Central memory CD8-positive, alpha-beta T cell (primary cell): ENCODE results near the gene STARD10.
A peak's percentile ranks its signal among the peaks of the same experiment; 100 is the strongest.

ENCODE experiments used
- ATAC-seq: fragments of 150-1000 bp; cut with Tn5 transposase; replicated peaks from 2 replicates; pipeline ENCODE4 v1.10.0; 2022; ENCODE audit warnings: mild to moderate bottlenecking, moderate FRiP score, moderate number of reproducible peaks; ENCODE audit not compliant: poor library complexity, severe bottlenecking; ENCODE audit errors: extremely low read depth
- DNase-seq, 2 donors: peaks; one replicate each; pipeline ENCODE4 v3.0.0; 2021; ENCODE audit warnings: low spot score in 2 of 2
- H3K27ac Mint-ChIP-seq: one replicate; pipeline ENCODE4 v1.8.0; 2022; ENCODE audit warnings: low read depth, mild to moderate bottlenecking, moderate library complexity, mixed read lengths
- H3K27me3 Mint-ChIP-seq: one replicate; pipeline ENCODE4 v1.8.0; 2022; ENCODE audit warnings: mixed read lengths
- H3K36me3 Mint-ChIP-seq: one replicate; pipeline ENCODE4 v1.8.0; 2022; ENCODE audit warnings: mild to moderate bottlenecking, moderate library complexity, mixed read lengths; ENCODE audit not compliant: insufficient read depth
- H3K4me1 Mint-ChIP-seq: one replicate; pipeline ENCODE4 v1.8.0; 2022; ENCODE audit warnings: mixed read lengths
- H3K4me3 Mint-ChIP-seq: one replicate; pipeline ENCODE4 v1.8.0; 2022; ENCODE audit warnings: mild to moderate bottlenecking, moderate library complexity, mixed read lengths
- H3K9me3 Mint-ChIP-seq: one replicate; pipeline ENCODE4 v1.8.0; 2022; ENCODE audit warnings: mixed read lengths

STARD10 gene

DNA sequence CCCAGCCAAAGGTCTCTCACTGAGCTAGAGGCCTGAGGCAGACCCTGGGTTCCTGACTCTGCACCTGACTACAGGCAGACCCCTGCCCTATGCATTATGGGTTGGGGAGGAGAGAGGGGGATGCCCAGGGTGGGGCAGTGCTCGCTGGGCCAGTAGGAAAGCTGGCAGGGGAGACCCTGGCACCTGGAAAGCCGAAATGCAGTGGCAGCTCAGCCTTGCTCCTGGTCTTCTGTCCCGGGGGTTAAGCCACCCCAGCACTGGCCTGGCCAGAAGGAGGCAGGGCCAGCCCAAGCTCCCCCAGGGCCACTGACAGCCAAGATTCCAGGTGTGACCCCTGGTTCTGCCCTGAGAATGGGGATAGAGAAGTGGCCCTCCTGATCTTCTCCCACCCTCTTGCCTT, 47.0 kb downstream of the STARD10 start:
- no peak overlapping the region for H3K27ac Mint-ChIP-seq
- peaks cover 74% of the 10 kb centered on the region for H3K4me1 Mint-ChIP-seq
- no peaks in the 10 kb centered on the region for H3K9me3 Mint-ChIP-seq
- no peak overlapping the region for H3K4me3 Mint-ChIP-seq
- no peak for DNase-seq
- no peaks in the 10 kb centered on the region for H3K27me3 Mint-ChIP-seq
- peaks cover 9% of the 10 kb centered on the region for H3K36me3 Mint-ChIP-seq
- ATAC-seq = no peak

DNA sequence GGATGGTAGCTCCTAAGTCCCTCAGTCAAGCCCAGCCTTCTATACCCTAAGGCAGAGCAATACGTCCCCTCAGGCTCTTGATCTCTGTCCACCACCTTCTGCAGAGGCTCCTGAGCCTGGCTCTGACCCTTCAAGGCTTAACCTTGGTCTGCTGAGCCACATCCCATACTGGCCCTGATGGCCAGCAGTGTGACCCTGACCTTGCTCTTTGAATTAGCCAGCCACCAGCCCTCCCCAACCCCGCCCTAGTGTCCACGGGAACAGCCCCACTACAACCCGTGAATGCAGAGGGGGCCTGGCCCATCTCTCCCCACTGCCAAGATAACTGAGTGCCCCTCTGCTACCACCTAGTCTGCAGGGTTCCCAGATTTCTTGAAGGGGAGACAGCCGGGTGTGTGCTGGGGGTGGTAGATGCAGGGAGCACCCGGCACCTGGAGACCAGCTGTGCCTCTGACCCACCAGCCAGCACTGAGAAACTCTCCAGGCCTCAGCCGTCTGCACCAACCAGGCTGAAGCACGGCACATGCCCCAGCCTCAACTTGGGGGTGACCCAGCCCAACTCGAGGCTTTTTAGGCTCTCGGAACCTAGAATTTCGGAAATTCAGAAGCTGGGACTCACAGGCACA, 47.8 kb downstream of the STARD10 start:
- H3K4me1 Mint-ChIP-seq = peaks cover 75% of the 10 kb centered on the region
- DNase-seq = no peak

DNA sequence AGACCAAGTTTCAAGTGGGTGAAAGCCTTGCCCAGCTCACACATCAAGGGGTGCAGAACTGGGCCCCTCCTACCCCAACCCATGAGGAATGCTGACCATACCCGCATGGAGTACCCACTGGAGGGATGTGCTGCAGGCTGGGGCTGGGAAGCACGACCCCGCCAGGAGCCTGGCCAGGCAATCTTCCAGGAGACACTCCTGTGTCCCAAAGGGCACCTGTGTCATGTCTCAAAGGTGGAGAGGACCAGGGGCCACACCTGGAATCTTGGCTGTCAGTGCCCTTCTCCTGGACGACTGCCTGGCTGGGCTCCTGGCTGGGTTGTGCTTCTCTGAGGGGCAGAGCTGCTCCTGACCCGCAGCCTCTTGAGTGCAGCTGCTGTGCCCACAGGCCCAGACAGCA, 48.3 kb downstream of the STARD10 start:
- H3K4me3 Mint-ChIP-seq = no peak overlapping the region
- H3K4me1 Mint-ChIP-seq = peaks cover 75% of the 10 kb centered on the region
- no peaks in the 10 kb centered on the region for H3K9me3 Mint-ChIP-seq
- peaks cover 9% of the 10 kb centered on the region for H3K36me3 Mint-ChIP-seq
- H3K27ac Mint-ChIP-seq = peak overlapping the region; percentile 41
- H3K27me3 Mint-ChIP-seq = no peaks in the 10 kb centered on the region
- DNase-seq = no peak
- no peak for ATAC-seq

More for the DNA sequence above, 47.8 kb downstream of the STARD10 start:
- Mint-ChIP-seq H3K36me3 (peaks cover 9% of the 10 kb centered on the region), H3K27ac (peak overlapping the region; percentile 41), H3K4me3 (no peak overlapping the region), H3K27me3 (no peaks in the 10 kb centered on the region), H3K9me3 (no peaks in the 10 kb centered on the region)
- ATAC-seq = no peak

DNA sequence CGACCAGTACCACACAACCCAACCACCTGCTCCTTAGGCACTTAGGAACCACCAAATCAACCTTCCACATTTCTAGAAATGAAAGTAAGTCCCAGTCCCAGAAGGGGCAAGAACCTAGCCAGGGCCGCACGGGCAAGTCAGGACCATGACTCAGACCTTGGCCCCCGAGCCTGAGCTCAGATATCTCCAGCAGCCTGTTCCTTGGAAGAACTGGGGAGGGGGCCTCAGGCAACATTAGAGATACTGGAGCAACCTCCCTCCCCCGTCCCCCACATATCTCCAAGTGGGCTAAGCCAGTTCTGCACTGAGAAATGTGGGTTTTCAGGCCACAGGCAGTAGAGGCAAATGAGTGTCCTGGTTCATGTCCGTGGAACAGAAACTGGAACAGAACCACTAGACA, 49.4 kb downstream of the STARD10 start:
- ATAC-seq (no peak), DNase-seq (no peak)
- Mint-ChIP-seq H3K27me3 (no peaks in the 10 kb centered on the region), H3K36me3 (peaks cover 8% of the 10 kb centered on the region), H3K27ac (peak overlapping the region; percentile 98), H3K9me3 (no peaks in the 10 kb centered on the region), H3K4me3 (peak overlapping the region; percentile 17), H3K4me1 (peaks cover 75% of the 10 kb centered on the region)

DNA sequence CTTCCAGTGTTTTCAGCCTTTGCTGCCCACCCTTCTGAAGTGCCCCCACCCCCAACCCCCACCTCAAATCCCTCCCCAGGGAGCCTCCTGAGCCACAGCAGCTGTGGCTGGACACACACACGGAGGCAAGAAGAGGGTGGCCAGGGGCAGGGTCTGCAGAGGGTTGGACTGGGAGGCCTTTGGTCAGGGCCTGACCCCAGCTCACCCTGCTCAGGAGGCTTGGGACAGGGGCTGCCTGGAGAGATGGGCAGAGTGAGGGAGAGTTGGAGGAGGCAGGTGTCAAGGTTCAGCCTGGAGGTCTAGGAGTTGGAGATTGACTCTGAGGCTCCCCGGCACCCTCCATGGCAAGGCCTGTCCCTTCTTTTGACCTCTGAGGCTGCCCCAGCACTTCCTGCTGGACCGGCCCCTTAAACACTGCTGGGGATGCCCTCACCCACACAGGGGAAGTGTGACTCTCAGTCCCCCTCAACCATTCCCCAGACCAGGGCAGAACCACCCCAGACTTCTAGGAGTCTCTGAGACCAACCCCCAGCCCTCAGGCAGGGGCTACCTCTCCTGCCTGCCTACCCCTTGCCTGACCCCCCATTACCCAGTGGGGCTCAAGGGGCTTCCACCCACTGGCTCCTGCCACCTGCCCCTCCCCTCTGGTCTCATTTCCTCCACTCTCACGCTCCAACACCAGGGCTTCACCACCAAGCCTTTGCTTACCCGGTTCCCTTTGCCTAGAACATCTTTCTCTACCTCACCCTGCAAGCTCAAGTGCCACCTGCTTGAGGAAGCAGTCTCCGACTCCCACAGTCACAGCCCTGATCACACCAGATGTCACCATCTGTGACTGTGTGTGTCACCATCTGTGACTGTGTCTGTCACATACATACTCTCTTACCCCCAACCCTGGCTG, 50.3 kb downstream of the STARD10 start:
- H3K4me3 Mint-ChIP-seq = peak overlapping the region; percentile 17
- peak overlapping the region; percentile 98 for H3K27ac Mint-ChIP-seq
- ATAC-seq = peak; percentile 92

DNA sequence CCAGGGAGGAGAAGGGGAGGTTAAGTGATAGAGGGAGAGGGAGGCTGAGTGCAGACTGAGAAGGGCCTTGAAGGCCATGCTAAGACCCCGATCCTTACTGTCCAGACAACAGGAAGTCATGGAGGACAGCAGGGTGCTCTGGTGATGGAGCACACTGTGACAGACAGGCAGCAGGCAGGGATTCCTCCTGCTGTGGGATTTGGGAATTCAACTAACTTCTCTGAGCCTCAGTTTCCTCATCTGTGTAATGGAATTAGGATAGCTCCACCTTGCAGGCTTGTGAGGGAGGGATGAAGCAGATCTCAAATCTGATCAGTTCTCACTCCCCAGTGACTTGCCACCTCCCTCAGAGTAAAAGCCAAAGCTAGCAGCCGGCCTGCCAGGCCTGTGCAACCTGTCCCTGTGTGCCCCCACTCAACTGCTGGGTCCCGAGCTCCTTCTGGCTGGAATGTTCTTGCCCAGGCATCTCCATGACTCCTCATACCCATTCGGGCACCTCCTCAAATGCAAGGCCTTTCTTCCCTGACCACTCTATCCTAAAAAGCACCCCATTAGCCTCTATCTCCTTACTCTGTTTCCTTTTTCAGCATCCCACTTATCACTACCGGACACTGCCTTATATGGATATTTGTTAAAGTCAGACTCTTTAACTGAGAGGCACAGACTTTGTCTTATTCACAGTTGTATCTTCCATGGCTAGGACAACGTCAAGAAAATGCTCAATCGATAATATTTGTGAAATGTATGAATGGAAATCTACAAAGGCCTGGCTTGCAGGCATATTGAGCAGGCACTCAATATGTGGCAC, 51.1 kb downstream of the STARD10 start:
- Mint-ChIP-seq H3K9me3 (no peaks in the 10 kb centered on the region), H3K27ac (peak overlapping the region; percentile 98), H3K27me3 (no peaks in the 10 kb centered on the region), H3K4me1 (peaks cover 75% of the 10 kb centered on the region), H3K4me3 (no peak overlapping the region), H3K36me3 (peaks cover 4% of the 10 kb centered on the region)
- DNase-seq (no peak), ATAC-seq (no peak)

More for the DNA sequence above, 50.3 kb downstream of the STARD10 start:
- peaks cover 75% of the 10 kb centered on the region for H3K4me1 Mint-ChIP-seq
- peak in 1 of 2 donors; percentile 44 for DNase-seq
- H3K27me3 Mint-ChIP-seq = no peaks in the 10 kb centered on the region
- H3K9me3 Mint-ChIP-seq = no peaks in the 10 kb centered on the region
- peaks cover 4% of the 10 kb centered on the region for H3K36me3 Mint-ChIP-seq

DNA sequence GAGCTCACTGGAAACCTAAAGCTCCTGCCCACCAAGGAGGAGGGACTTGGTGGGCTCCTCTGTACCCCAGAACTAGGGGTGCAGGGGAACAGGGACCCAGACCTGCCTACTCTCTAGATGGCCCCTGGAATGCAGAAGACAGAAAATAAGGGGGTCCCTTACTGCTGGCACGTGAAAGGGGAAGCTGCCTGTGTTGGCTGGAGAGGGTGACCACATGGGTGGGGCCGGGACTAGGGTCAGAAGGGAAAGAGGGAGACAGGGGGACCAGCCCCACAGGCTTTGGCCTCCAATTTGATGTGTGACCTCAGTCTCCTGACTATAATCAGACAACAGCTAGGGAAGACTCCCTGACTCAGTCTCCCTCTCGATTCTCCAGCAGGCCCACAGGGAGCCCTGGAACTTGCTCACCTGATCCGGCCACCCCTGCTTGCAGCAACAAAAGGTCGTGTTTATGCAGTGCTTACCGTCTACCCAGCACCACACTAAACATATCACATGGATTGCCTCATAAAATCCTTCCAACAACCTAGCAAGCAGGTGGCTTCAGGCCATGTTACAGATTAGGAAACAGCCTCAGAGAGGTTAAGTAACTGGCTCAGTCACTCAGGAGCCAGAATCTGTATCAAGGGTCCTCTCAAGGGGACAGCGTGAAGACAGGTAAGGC, 51.9 kb downstream of the STARD10 start:
- DNase-seq = no peak
- no peaks in the 10 kb centered on the region for H3K9me3 Mint-ChIP-seq
- no peaks in the 10 kb centered on the region for H3K27me3 Mint-ChIP-seq
- no peak for ATAC-seq
- H3K4me1 Mint-ChIP-seq = peaks cover 75% of the 10 kb centered on the region
- H3K27ac Mint-ChIP-seq = peak overlapping the region; percentile 98
- peaks cover 6% of the 10 kb centered on the region for H3K36me3 Mint-ChIP-seq
- peak overlapping the region; percentile 33 for H3K4me3 Mint-ChIP-seq

DNA sequence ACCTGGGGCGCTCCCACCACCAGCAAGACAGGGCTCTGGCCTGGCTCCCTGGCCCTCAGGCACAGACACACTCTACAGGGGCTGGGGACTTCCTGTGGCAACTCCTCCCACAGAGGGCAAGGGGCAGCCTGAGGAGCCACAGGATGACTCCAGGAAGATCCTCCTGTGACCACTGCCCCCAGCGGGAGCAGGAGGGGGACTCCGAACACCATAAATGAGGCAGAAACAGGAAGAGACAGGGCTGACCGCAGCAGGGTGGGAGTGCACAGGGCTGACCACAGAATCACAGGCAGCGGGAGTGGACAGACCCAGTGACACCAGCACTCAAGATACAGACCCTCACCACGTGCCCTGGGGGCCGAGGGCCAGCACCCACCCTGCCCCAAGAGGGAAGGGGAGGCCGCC, 52.4 kb downstream of the STARD10 start:
- peak overlapping the region; percentile 33 for H3K4me3 Mint-ChIP-seq

DNA sequence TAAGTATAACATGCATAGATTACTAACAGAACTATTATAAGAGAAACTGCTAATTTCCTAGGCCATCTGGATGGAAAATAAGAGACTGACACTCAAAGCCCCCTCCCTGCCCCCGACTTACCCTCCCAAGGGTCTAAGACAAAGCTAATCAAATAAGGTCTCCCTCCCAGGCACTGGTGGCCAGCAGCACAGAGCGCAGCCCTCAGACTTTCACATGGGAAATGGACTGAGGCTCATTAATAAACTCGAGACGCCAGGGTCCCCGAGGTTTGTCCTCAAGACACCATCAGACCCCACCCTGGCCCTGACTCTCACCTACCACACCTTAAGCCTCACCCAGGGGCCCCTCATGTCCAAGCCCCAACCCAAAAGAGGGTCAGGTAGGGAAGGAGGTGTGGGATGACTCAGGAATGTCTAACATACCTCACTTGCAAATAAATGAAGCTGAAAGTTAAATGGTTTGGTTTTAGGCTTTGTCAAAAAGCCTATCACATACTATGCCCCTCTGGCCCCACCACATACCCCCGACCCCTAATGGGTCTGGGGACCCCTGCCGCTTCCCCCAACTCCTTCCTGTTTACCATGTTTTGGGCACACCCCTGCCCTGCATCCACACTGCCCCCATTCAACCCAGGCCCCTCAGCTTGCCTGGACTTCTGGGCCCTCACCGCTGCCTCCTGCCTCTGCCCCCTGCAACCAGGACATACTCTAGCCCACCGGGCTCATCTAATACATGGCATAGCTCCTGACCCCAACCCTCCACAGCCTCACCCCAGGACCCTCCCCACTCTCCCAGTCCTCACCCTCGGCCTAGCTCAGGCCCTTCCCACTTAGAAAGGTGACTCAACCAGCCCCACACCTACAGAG, 53.1 kb downstream of the STARD10 start:
- Mint-ChIP-seq H3K4me1 (peaks cover 85% of the 10 kb centered on the region), H3K36me3 (peaks cover 11% of the 10 kb centered on the region), H3K27me3 (no peaks in the 10 kb centered on the region), H3K27ac (peak overlapping the region; percentile 98), H3K4me3 (peak overlapping the region; percentile 33), H3K9me3 (no peaks in the 10 kb centered on the region)
- no peak for ATAC-seq
- no peak for DNase-seq

More for the DNA sequence above, 52.4 kb downstream of the STARD10 start:
- H3K27me3 Mint-ChIP-seq = no peaks in the 10 kb centered on the region
- no peak for ATAC-seq
- no peaks in the 10 kb centered on the region for H3K9me3 Mint-ChIP-seq
- peaks cover 81% of the 10 kb centered on the region for H3K4me1 Mint-ChIP-seq
- no peak for DNase-seq
- H3K27ac Mint-ChIP-seq = peak overlapping the region; percentile 98
- H3K36me3 Mint-ChIP-seq = peaks cover 7% of the 10 kb centered on the region

DNA sequence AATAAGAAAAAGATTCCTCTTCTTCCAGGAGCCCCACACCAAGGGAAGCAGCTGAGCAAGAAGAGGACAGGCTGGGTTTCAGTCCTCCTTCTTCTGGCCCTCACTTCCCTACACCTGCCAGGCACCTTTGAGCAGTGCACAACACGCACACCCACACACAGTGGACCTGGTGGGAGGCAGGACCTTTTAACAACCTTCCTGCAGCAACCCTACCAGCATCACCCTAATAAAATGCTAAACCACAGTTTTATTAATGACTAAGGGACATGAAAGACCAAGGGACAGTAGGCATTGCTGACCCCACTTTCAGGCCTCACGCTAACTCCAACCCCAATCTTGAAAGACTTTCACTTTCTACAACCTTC, 53.8 kb downstream of the STARD10 start:
- H3K9me3 Mint-ChIP-seq = no peaks in the 10 kb centered on the region
- DNase-seq (no peak), ATAC-seq (no peak)
- H3K36me3 Mint-ChIP-seq = peaks cover 11% of the 10 kb centered on the region
- H3K27me3 Mint-ChIP-seq = no peaks in the 10 kb centered on the region
- peak overlapping the region; percentile 47 for H3K4me3 Mint-ChIP-seq
- H3K4me1 Mint-ChIP-seq = peaks cover 85% of the 10 kb centered on the region
- peak overlapping the region; percentile 98 for H3K27ac Mint-ChIP-seq

DNA sequence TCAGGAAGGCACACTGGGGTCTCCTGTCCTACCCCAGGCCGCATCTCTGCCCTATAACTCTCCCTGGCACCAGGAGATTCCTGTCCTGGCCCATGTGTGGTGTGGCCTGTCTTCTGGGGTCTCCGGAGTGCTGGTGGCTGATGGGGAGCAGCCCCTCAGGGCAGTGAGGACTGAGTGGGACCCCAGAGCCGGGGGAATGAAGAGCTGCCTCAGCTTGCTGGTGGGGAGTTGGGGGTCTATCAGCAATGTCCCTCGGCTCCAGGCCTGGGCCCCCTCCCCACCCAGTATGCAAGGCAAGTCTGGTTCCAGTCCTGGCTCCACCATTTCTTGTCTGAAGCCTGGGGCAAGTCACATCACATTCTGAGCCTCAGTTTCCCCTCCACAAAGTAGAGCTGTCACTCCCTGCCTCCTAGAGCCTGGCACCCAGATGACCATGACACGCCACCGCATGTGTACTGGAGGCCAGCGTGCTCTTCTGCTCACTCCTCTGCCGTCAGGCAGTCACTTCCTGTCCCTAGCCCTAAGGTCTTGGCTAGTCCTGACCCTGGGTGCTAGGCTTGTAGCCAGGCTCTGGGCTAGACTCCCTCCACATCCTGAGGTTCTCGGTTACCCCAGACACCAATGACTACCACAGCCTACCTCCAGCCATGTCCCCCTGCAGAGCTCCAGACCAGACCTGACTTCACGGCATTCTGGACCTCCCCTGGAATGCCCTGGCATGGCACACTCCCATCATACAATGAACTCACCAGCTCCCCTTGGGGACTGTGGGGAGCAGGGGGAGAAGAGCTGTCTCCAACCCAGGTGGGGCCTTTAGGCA, 54.4 kb downstream of the STARD10 start:
- Mint-ChIP-seq H3K4me1 (peaks cover 82% of the 10 kb centered on the region), H3K27ac (peak overlapping the region; percentile 98), H3K36me3 (peaks cover 11% of the 10 kb centered on the region), H3K27me3 (no peaks in the 10 kb centered on the region), H3K4me3 (peak overlapping the region; percentile 66), H3K9me3 (no peaks in the 10 kb centered on the region)
- ATAC-seq (no peak), DNase-seq (no peak)
